B cell (primary cell): ENCODE measurements around the gene CPD. TPM values are rescaled to one million over a fixed set of nuclear protein-coding genes. Genes with fewer than 3 reads are reported as not detected.

ENCODE experiments used
- ATAC-seq: fragments of 200-7000 bp; cut with Tn5 transposase; one replicate; pipeline ENCODE4 v1.10.0; 2021; ENCODE audit warnings: low read depth, mild to moderate bottlenecking, moderate number of reproducible peaks, moderate library complexity
- CTCF ChIA-PET: fragments of 350-600 bp; sonication (Branson Sonifier 250); formaldehyde crosslinking; loops from one replicate; lab custom pipeline; 2021; ENCODE audit warnings: antibody characterized with exemption, inconsistent platforms; lab: Charles Lee
- POLR2A ChIA-PET: fragments of 350-600 bp; sonication (Branson Sonifier 250); formaldehyde crosslinking; loops from one replicate; lab custom pipeline; 2021; ENCODE audit warnings: antibody characterized with exemption; lab: Charles Lee
- DNase-seq: peaks from one replicate; pipeline ENCODE4 v3.0.0; 2013
- H2AFZ ChIP-seq: 2 replicates; pipeline ENCODE4 v1.6.1; 2012; ENCODE audit warnings: mild to moderate bottlenecking, low read depth, low read length; ENCODE audit not compliant: insufficient read depth, poor library complexity, severe bottlenecking
- H3K27ac ChIP-seq, 2 donors: 1 replicate in 1 of 2; 2 replicates in 1 of 2; pipeline ENCODE4 v1.5.1; 2012 to 2013; ENCODE audit warnings: low read length in 2 of 2, mild to moderate bottlenecking in 2 of 2, moderate library complexity in 1 of 2
- H3K27me3 ChIP-seq, 4 experiments: fragments of 200-600 bp in 1 of 4; sonication (generic) in 1 of 4; replicated peaks in 1 of 4; 1 replicate in 2 of 4; 2 replicates in 2 of 4; pipeline versions ENCODE4 v1.6.1 to v1.7.0; 2013 to 2016; ENCODE audit warnings: low read length in 3 of 4, mild to moderate bottlenecking in 2 of 4, mixed read lengths in 1 of 4, moderate library complexity in 1 of 4; ENCODE audit not compliant: insufficient read depth in 4 of 4, control insufficient read depth in 3 of 4; ENCODE audit errors: control extremely low read depth in 1 of 4
- H3K36me3 ChIP-seq, 2 experiments: replicated peaks in 1 of 2; 1 replicate in 1 of 2; 2 replicates in 1 of 2; pipeline versions ENCODE4 v1.6.1 to v1.7.1; 2013; ENCODE audit warnings: low read length in 1 of 2; ENCODE audit not compliant: insufficient read depth in 2 of 2, control insufficient read depth in 1 of 2; ENCODE audit errors: control extremely low read depth in 1 of 2, extremely low read depth in 1 of 2
- H3K4me1 ChIP-seq, 2 donors: fragments of 200-600 bp in 1 of 2; sonication (generic) in 1 of 2; 1 replicate in 1 of 2; 2 replicates in 1 of 2; pipeline versions ENCODE4 v1.5.1 to v1.6.1; 2013 to 2017; ENCODE audit warnings: low read length in 2 of 2; ENCODE audit not compliant: control insufficient read depth in 2 of 2, insufficient read depth in 2 of 2
- H3K4me2 ChIP-seq: replicated peaks from 2 replicates; pipeline ENCODE3; 2012; ENCODE audit warnings: mild to moderate bottlenecking, low read depth, low read length; ENCODE audit not compliant: poor library complexity, severe bottlenecking
- H3K4me3 ChIP-seq, 5 experiments: fragments of 200-600 bp in 1 of 5; sonication (generic) in 1 of 5; 1 replicate in 3 of 5; 2 replicates in 2 of 5; pipeline versions ENCODE4 v1.5.1 to v1.7.0; 2011 to 2016; ENCODE audit warnings: low read length in 4 of 5, mild to moderate bottlenecking in 4 of 5, low read depth in 2 of 5, control low read depth in 1 of 5, moderate library complexity in 1 of 5; ENCODE audit not compliant: insufficient read depth in 1 of 5; ENCODE audit errors: control extremely low read depth in 1 of 5, extremely low read depth in 1 of 5
- H3K79me2 ChIP-seq: fragments of 200-600 bp; sonication (generic); one replicate; pipeline ENCODE4 v1.6.0; 2016; ENCODE audit warnings: low read length; ENCODE audit not compliant: control insufficient read depth, insufficient read depth
- H3K9ac ChIP-seq: fragments of 200-600 bp; sonication (generic); 2 replicates; pipeline ENCODE4 v1.6.1; 2017; ENCODE audit warnings: mild to moderate bottlenecking, low read length, moderate library complexity
- H3K9me3 ChIP-seq, 3 donors: one replicate each; pipeline versions ENCODE4 v1.6.1 to v1.7.1; 2013; ENCODE audit warnings: low read length in 2 of 3; ENCODE audit not compliant: control insufficient read depth in 2 of 3, insufficient read depth in 1 of 3; ENCODE audit errors: control extremely low read depth in 1 of 3
- H4K20me1 ChIP-seq: 2 replicates; pipeline ENCODE4 v1.6.0; 2012; ENCODE audit warnings: mild to moderate bottlenecking, low read length; ENCODE audit not compliant: insufficient read depth, control insufficient read depth, poor library complexity, severe bottlenecking
- H3K27ac Mint-ChIP-seq: one replicate; pipeline ENCODE4 v1.8.0; 2021; ENCODE audit warnings: mixed read lengths
- H3K27me3 Mint-ChIP-seq: one replicate; pipeline ENCODE4 v1.8.0; 2021; ENCODE audit warnings: mixed read lengths
- H3K4me1 Mint-ChIP-seq: one replicate; pipeline ENCODE4 v1.8.0; 2021; ENCODE audit warnings: mixed read lengths
- H3K4me3 Mint-ChIP-seq: one replicate; pipeline ENCODE4 v1.8.0; 2021; ENCODE audit warnings: mixed read lengths
- H3K9me3 Mint-ChIP-seq: one replicate; pipeline ENCODE4 v1.8.0; 2022; ENCODE audit warnings: mixed read lengths; ENCODE audit not compliant: insufficient read depth
- EZH2 ChIP-seq: IDR thresholded peaks from 2 replicates; pipeline ENCODE4 v1.6.1; 2012; ENCODE audit warnings: borderline replicate concordance, low read depth, mild to moderate bottlenecking, moderate library complexity, low read length; ENCODE audit not compliant: insufficient read depth, poor library complexity, severe bottlenecking
- WGBS: methylation state at CpG from one replicate; pipeline ENCODE4 v1.1.5; 2013; ENCODE audit warnings: missing lambda C conversion rate; ENCODE audit not compliant: insufficient coverage; 5-methylcytosine and 5-hydroxymethylcytosine counted together
- intact Hi-C: fragments of 100-400 bp; cut with micrococcal nuclease; formaldehyde crosslinking; loops from one replicate; pipeline ENCODE4 v1.10.0; 2022
- polyA plus RNA-seq: library from polyadenylated mRNA; depleted of rRNA; stranded (reverse); fragments of >200 nt; gene quantifications from 2 replicates; pipeline ENCODE4 v1.2.3, GENCODE V29; 2012
- total RNA-seq, 2 donors: library from RNA; stranded (reverse); fragments of 120-200 nt in 1 of 2; gene quantifications; 1 replicate in 1 of 2; 2 replicates in 1 of 2; pipeline versions ENCODE4 v1.2.3 to v1.2.4, GENCODE V29; 2013 to 2022
- TF ChIP-seq, protein P1 (sequence below): fragments of 200-600 bp; IDR thresholded peaks from one replicate; pipeline ENCODE4 v1.8.0; 2022; ENCODE audit warnings: antibody characterized with exemption, mild to moderate bottlenecking

The CPD gene
- total and polyA plus RNA-seq, 2 donors (not counting 1 experiment from before 2014, with no cell fraction given), result 1.5 to 15.6 TPM

DNA sequence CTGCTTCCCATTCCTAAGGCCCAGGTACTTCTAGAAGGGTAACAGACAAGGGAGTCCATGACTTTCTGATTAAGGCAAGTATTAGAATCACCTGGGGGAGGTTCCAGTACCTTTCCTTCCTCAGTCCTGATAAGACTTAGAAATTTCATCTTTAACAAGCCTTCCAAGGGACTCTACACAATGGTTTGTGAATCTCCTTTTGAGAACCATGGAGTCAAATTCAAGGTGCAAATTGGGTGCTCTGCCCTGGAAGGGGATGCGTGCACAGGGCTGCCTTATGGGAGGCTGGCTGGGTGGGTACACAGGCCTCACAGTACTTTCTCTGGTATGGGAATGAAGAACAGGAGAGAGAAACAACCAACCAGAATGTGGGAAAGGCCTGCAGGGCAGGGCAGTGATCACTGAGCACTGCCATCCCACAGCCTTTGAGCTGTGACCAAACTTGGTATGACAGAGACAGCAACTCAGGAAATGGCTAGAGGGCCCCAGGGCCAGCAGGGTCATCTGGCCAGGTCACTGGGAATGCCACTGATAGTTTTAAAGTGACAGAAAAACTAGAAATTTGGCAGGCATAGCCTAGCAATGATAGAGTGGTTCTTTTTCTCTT, 41.2 kb upstream of the CPD start:
- Histone ChIP-seq H3K9me3 (no peaks in the 10 kb centered on the region), H3K27me3 (no peaks in the 10 kb centered on the region), H4K20me1 (no peaks in the 10 kb centered on the region), H2AFZ (no peak overlapping the region), H3K36me3 (no peaks in the 10 kb centered on the region), H3K4me3 (no peak overlapping the region), H3K27ac (no peak overlapping the region), H3K9ac (no peak overlapping the region), H3K4me2 (no peak overlapping the region), H3K4me1 (peaks cover 0 to 4% of the 10 kb centered on the region in 2 donors), H3K79me2 (no peaks in the 10 kb centered on the region)
- peaks cover 7% of the 10 kb centered on the region for H3K27me3 Mint-ChIP-seq
- DNase-seq (no peak), ATAC-seq (no peak)
- H3K4me1 Mint-ChIP-seq, result peaks cover 7% of the 10 kb centered on the region
- intact Hi-C loops, result no loop called here
- WGBS, result 100% methylated on average over 1 of the region's 1 CpG
- TF ChIP-seq EZH2, result no peak
- TF ChIP-seq, protein P1, sequence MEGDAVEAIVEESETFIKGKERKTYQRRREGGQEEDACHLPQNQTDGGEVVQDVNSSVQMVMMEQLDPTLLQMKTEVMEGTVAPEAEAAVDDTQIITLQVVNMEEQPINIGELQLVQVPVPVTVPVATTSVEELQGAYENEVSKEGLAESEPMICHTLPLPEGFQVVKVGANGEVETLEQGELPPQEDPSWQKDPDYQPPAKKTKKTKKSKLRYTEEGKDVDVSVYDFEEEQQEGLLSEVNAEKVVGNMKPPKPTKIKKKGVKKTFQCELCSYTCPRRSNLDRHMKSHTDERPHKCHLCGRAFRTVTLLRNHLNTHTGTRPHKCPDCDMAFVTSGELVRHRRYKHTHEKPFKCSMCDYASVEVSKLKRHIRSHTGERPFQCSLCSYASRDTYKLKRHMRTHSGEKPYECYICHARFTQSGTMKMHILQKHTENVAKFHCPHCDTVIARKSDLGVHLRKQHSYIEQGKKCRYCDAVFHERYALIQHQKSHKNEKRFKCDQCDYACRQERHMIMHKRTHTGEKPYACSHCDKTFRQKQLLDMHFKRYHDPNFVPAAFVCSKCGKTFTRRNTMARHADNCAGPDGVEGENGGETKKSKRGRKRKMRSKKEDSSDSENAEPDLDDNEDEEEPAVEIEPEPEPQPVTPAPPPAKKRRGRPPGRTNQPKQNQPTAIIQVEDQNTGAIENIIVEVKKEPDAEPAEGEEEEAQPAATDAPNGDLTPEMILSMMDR, result no peak
- H3K27ac Mint-ChIP-seq, result no peak overlapping the region
- ChIA-PET POLR2A (interaction anchor here (0.7 kb wide), 1 partner anchor 233 kb away, joined by 7 read pairs; no protein-coding TSS in a partner anchor), CTCF (interaction anchor here (0.6 to 9.6 kb wide), 12 partner anchors 11 to 1789 kb away, joined by 3 to 218 read pairs (median 4); no protein-coding TSS in a partner anchor)
- H3K4me3 Mint-ChIP-seq, result no peak overlapping the region
- H3K9me3 Mint-ChIP-seq, result no peaks in the 10 kb centered on the region

DNA sequence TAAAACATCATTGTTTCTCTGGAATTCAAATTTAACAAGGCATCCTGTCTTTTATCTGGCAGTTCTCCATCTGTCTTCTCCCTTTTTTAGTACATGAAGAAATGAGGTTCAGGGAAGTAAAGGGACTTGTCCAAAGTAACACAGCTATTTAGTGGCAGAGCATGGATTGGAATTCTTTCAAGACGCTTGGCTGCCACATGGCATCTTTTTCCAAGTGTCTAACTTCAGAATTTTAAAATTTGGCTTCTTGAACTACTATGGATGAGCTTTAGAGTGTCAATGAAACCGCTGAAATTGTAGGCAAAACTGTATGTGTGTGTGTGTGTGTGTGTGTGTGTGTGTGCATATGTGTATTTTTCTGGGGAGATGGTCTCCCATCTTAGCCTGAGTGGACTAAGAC, 39.6 kb upstream of the CPD start:
- H3K9me3 ChIP-seq, result no peaks in the 10 kb centered on the region
- H3K4me3 Mint-ChIP-seq, result no peak overlapping the region
- H3K27ac Mint-ChIP-seq, result no peak overlapping the region
- H3K27me3 ChIP-seq, result no peaks in the 10 kb centered on the region
- H3K4me1 Mint-ChIP-seq, result peaks cover 5% of the 10 kb centered on the region
- no peaks in the 10 kb centered on the region for H4K20me1 ChIP-seq
- DNase-seq, result no peak
- ATAC-seq, result no peak
- H3K27me3 Mint-ChIP-seq, result peaks cover 3% of the 10 kb centered on the region
- WGBS, result no CpG with 5 or more reads among the region's 2 CpGs
- H3K4me3 ChIP-seq, result no peak overlapping the region
- intact Hi-C loops, result no loop called here
- no peaks in the 10 kb centered on the region for H3K36me3 ChIP-seq
- TF ChIP-seq, protein P1, result no peak
- no peak for TF ChIP-seq EZH2
- H3K79me2 ChIP-seq, result no peaks in the 10 kb centered on the region
- H3K4me1 ChIP-seq, result peaks cover 0 to 4% of the 10 kb centered on the region in 2 donors
- H3K27ac ChIP-seq, result no peak overlapping the region
- H3K9ac ChIP-seq, result no peak overlapping the region
- H2AFZ ChIP-seq, result no peak overlapping the region
- ChIA-PET POLR2A (no interaction called here), CTCF (interaction anchor here (0.6 to 9.6 kb wide), 14 partner anchors 10 to 233 kb away, joined by 3 to 218 read pairs (median 4); partner anchors contain the start of gene BLMH)
- no peaks in the 10 kb centered on the region for H3K9me3 Mint-ChIP-seq
- H3K4me2 ChIP-seq, result no peak overlapping the region
